ENCODE results near the gene PCF11.
"Not testable (repeated sequence)": the region's sequence is repeated elsewhere in the genome, so short reads cannot be mapped to it uniquely, and the experiment has no call there.

PCF11 gene

DNA sequence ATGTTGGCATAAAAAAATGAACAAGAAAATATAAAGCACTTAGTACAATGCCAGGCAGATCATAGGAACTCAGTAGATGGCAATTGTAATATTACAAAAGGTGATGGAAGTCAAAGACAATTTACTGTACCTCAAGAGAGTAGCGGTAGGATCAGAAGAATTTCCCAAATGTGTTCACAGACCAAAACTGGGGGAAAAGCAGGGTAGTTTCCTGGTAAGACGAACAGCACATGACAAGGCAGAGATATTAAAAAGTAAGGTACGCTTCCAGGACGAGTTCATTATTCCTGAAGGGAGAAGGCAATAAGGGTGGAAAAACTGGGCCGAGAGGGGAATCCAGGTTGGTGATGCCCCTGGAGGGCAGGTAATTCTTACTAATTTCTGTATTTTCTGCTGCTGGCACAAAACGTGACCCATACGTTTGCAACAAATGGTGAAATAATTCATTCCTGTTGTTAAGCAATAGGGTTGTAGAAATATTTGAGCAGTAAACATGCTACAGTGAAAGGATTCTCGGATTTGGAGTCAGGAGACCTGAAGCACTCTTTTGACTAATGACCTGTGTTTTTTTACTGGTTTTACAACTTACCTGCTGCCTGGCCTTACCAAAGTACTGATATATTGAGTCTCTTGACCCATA is 35.8 kb downstream of the PCF11 start:
- DNase-seq, result no peak

DNA sequence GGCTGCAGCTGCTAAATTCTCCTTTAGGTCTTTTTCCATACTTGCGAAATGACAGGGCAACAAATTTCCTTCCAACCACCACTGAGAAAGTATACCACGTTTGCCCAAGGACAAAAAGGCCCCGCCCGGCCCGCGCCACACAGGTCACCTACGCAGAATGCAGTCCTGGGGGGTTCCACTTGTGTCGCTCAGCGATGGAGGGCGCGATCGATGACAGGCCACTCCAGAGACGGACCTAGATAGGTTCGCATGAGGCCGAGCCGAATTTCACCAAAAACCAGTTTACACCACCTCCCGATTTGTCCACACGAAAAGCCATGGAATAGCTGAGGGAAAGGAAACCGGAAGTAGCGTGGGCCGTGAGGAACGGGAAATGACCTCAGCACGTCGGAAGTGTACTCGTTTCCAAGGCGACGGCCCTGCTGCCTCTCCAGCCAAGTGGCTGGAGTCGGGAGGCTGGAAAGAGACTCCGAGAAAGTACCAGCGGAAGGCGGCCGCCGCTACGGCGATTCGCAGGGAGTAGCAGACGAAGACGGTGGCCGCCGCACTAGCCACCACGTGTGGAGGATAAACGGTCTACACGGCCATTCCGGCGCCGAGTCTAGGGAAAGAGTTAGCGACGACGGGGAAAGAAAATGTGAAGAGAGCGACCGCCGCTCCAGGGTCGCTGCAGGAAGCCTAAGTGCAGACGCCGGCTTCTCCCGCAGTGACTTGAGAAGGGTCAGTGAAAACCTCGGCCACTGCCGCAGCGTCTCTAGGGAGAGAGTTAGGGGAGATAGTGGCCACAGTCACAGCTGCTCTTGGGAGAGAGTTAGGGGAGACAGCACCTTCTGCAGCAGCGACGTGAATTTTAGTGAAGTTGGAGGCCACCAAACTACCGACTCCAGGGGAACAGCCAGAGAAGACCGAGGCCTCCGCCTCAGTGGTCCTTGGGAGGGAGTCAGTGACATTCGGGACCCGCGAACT is 36.7 kb downstream of the PCF11 start, which contains the start of gene ANKRD42:
Gene ANKRD42 (plus strand): TSS at position 398 of the 966 bp plus-strand sequence. CDS start 959 bp downstream, outside the sequence.
- peak; percentile 15 for DNase-seq

- no peak for DNase-seq
Measured at GRCh38 chr11:83194281-83195142, 37.6 kb downstream of the PCF11 start.

GRCh38 chr11:83195143-83195466 is 38.2 kb downstream of the PCF11 start:
- no peak for DNase-seq

- DNase-seq, result no peak
Measured at GRCh38 chr11:83195649-83196048, 38.7 kb downstream of the PCF11 start.

- DNase-seq, result no peak
Measured at GRCh38 chr11:83200035-83200434, 43.1 kb downstream of the PCF11 start.

DNA sequence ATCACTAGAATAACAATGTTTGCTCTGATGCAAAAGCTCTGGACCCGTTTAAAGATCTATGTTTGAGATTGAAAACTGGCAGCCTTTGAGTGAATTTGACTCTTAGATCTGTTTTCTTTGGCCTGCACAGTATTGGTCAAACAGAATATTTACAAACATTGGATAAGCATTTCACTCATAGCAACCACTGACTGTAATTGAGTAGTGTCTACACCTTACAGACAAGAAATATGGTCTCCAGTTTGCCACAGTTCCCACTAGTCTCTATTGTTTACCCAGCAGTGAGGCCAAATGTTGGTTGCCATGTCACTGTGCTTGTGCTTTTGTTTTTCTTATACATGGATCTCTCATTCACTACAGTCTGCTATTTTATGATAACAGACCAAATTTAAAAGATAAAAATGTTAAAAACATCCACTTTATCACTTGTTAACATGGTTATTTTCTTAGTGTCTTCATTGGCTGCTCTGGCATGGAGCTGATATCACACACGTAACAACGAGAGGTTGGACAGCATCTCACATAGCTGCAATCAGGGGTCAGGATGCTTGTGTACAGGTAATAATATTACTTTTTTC is 48.8 kb downstream of the PCF11 start:
- no peak for DNase-seq

DNA sequence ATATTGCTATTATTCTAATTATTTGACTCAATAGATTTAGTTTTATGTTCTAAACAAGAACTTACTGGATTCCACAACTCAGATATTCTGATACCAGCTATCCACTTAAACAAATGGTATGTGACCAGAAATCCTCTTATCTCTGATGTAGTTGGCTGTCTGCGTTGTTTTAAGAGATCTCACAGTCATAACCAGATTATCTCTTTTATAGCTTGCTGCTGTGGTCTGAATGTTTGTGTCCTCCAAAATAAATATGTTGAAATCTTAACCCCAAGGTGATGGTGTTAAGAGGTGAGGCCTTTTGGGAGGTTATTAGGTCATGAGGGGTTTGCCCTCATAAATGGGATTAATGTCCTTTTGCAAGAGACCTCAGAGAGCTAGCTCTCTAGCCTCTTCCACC is 49.3 kb downstream of the PCF11 start:
- DNase-seq, result no peak

- not testable (repeated sequence) for DNase-seq
Measured at GRCh38 chr11:83206771-83207382, 49.9 kb downstream of the PCF11 start.

- DNase-seq, result no peak
Measured at GRCh38 chr11:83219095-83219494, 62.2 kb downstream of the PCF11 start.

- DNase-seq, result no peak
Measured at GRCh38 chr11:83220260-83220659, 63.3 kb downstream of the PCF11 start.

- DNase-seq, result no peak
Measured at GRCh38 chr11:83221694-83222093, 64.8 kb downstream of the PCF11 start.

DNA sequence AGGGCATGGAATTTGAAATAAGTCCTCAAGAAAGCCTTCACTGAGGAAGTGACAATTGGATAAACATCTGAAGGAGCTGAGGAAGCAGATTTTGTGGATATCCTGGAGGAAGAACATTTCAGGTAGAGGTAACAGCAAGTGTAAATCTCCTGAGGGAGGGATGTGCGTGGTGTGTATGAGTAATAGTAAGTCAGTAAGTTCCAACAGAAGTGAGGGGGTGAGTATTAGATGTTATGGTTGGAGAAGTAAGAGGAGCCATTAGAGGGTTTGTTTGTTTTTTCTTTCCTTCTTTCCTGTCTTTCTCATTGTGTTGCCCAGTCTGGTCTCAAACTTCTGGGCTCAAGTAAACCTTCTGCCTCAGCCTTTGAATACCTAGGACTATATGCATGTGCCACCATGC is 65.6 kb downstream of the PCF11 start:
- DNase-seq, result no peak

- no peak for DNase-seq
Measured at GRCh38 chr11:83223457-83223856, 66.5 kb downstream of the PCF11 start.

DNA sequence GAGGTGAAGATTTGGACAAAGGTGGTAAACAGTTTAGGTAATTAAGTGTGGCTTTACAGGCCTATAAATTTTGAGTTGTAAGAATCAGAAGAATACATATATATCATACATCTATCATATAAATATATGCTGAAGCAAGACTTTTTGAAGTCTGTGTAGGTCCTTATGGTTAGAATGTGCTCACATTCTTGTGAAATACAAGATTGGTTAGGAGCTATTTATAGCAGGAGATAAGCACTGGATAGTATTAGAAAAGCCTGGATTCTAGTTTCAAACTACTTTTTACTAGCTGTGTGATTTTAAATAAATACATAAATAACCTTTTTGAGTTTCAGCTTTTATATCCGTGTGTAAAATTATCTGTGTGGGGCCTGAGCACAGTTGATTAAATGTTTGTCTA is 78.9 kb downstream of the PCF11 start:
- DNase-seq, result no peak

All from NCI-H1436 treated with DMSO at 0.1 percent for 48 hours (cell line).